MG63 (cell line): ENCODE data around the gene TGDS. TPM values are rescaled to one million over a fixed set of nuclear protein-coding genes. Genes with fewer than 3 reads are reported as not detected.
"Not testable (repeated sequence)": the region's sequence is repeated elsewhere in the genome, so short reads cannot be mapped to it uniquely, and the experiment has no call there.

Source experiments
- DNase-seq: peaks from one replicate; pipeline ENCODE4 v3.0.0-alpha.2; 2020
- H3K27me3 ChIP-seq: fragments of 250-450 bp; sonication (Bioruptor Pico); 2 replicates; pipeline ENCODE4 v1.5.1; 2020; ENCODE audit warnings: mild to moderate bottlenecking, moderate library complexity
- H3K36me3 ChIP-seq: fragments of 250-450 bp; sonication (Bioruptor Pico); 2 replicates; pipeline ENCODE4 v1.5.1; 2020; ENCODE audit warnings: mild to moderate bottlenecking, moderate library complexity
- H3K4me3 ChIP-seq: fragments of 250-450 bp; sonication (Bioruptor Pico); 2 replicates; pipeline ENCODE4 v1.5.1; 2020; ENCODE audit warnings: mild to moderate bottlenecking, moderate library complexity
- H3K9me3 ChIP-seq: fragments of 250-450 bp; sonication (Bioruptor Pico); 2 replicates; pipeline ENCODE4 v1.5.1; 2020; ENCODE audit warnings: mild to moderate bottlenecking, moderate library complexity
- total RNA-seq: library from RNA; depleted of rRNA; stranded (reverse); fragments of >200 nt; shearing (Covaris generic); gene quantifications from 2 replicates; pipeline ENCODE4 v1.2.3, GENCODE V29; 2014; ENCODE audit warnings: low replicate concordance; rRNA removed

The TGDS gene
- total RNA-seq, result 15.3 and 16.6 TPM in 2 replicates

DNA sequence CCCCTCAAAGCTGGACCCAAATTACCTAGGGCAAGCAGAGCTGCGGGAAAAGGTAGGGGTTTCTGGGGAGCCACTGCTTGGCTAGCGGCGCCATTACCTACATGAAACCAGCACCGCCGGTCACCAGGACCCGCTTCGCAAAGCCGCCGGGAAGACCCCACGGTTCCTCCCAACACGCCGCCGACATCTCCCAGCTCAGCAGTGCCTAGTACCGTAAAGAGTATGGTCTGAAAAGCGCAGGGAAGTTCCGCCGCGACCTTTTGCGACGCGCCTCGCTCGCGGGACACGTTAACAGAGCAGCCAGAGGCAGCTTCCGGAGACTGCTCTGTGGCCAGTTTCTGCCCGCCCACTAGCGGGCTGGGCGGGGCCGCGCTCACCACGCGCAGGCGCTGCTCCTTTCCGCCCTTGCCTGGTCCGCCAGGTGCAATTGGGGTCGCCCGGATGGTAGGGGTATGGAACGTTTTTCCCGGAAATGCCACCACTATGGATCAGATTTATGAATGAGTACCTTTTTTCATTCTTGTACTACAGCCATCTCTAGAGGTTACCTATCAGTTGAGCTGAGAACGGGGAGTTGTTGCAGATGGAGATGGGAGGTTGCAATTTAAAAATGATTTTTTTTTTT, at the start of gene TGDS:
Gene TGDS (minus strand): TSS at position 203 of the 625 bp plus-strand sequence. CDS start 16 bp downstream, at position 187.
- peaks cover 18% of the 10 kb centered on the region for H3K36me3 ChIP-seq
- H3K27me3 ChIP-seq, result no peaks in the 10 kb centered on the region
- peak within 1 kb of the TSS; percentile 96 for H3K4me3 ChIP-seq
- DNase-seq, result peak; percentile 97
- H3K9me3 ChIP-seq, result no peaks in the 10 kb centered on the region

DNA sequence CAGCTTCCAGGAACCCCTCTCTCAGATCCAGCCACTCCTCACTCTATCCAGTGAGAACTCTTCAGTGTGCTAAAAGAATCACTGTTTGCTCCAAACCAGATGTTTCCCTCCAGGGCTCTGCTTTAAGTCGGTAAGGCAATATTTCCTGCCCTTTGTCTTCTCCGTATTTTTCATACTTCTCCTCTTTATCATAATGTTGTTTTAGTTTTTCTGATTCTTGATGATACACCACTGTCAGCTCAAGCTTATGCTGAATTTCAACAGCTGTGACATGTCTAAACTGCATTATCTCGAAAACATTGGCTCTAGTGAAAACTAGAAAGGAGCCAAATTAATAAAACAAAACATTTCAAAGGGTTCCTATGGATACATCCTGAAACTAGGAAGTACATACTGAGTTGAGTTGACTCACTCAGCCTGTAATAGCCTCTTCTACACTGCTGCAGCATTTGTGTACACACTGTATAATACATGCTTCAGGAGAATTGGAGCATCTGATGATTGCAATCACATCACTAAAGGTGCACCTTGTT, 45.5 kb upstream of the TGDS start:
- Histone ChIP-seq H3K9me3 (0 out of 2 replicates have a peak, but pooled peaks cover 3% of the 10 kb centered on the region), H3K36me3 (no peaks in the 10 kb centered on the region), H3K4me3 (no peak overlapping the region), H3K27me3 (no peaks in the 10 kb centered on the region)
- DNase-seq, result no peak

GRCh38 chr13:94640721-94641120, 44.8 kb upstream of the TGDS start:
- H3K36me3 ChIP-seq, result no peaks in the 10 kb centered on the region
- DNase-seq, result no peak
- no peaks in the 10 kb centered on the region for H3K27me3 ChIP-seq
- H3K4me3 ChIP-seq, result no peak overlapping the region
- H3K9me3 ChIP-seq, result 0 out of 2 replicates have a peak, but pooled peaks cover 3% of the 10 kb centered on the region

DNA sequence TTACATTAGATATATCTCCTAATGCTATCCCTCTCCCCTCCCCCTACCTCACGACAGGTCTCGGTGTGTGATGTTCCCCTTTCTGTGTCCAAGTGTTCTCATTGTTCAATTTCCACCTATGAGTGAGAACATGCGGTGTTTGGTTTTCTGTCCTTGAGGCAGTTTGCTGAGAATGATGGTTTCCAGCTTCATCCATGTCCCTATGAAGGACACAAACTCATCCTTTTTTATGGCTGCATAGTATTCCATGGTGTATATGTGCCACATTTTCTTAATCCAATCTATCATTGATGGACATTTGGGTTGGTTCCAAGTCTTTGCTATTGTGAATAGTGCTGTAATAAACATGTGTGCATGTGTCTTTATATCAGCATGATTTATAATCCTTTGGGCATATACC, 41.7 kb upstream of the TGDS start:
- H3K27me3 ChIP-seq, H3K36me3 ChIP-seq, H3K4me3 ChIP-seq, DNase-seq, H3K9me3 ChIP-seq: not testable (repeated sequence)

GRCh38 chr13:94636942-94637578, 41.1 kb upstream of the TGDS start:
- no peaks in the 10 kb centered on the region for H3K27me3 ChIP-seq
- no peak for DNase-seq
- peaks cover 3% of the 10 kb centered on the region; the same call in 1 of the 2 replicates for H3K36me3 ChIP-seq
- 0 out of 2 replicates have a peak, but pooled peaks cover 3% of the 10 kb centered on the region for H3K9me3 ChIP-seq
- no peak overlapping the region for H3K4me3 ChIP-seq

DNA sequence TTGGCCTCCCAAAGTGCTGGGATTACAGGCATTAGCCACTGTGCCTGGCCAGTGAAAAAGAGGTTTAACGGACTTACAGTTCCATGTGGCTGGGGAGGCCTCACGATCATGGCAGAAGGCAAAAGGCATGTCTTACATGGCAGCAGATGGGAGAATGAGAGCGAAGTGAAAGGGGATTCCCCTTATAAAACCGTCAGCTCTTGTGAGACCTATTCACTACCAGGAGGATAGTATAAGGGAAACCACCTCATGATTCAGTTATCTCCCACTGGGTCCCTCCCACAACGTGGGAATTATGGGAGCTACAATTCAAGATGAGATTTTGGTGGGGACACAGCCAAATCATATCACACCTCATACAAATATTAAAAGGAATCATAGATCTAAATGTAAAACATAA, 40.1 kb upstream of the TGDS start:
- DNase-seq, H3K9me3 ChIP-seq, H3K27me3 ChIP-seq, H3K4me3 ChIP-seq, H3K36me3 ChIP-seq: not testable (repeated sequence)

DNA sequence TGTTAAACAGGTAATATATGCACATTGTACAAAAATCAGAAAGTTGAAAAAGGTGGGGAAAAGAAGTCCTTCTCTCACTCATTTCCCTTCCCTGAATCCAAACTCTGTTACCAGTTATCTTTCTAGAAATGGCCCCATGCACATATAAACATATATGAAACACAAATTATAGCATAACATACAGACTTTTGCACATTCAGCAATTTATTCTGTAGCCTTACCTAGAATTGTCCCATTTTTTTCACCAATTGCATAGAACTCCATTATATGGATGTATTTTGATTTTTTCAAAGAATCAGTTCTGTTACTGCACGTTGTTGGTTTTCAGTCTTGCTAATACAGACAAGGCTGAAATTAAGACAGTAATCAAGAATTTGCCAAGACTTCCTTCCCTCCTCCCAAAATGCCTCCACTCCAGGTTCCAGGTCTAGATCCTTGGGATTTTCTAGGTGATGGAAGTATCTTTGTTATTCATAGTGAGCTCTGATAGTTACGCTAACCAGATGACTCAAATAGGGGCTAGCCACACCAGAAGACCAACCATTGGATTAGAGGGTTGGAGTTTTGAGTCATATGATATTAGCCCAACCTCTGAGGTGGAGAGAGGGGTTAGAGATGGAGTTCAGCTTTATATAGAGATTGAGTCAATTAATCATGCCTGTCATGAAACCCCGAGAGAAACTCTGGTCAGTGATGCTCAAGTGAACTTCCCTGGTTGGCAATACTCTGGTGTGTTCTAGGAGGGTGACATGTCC, 36.5 kb upstream of the TGDS start:
- Histone ChIP-seq H3K27me3 (no peaks in the 10 kb centered on the region), H3K4me3 (no peak overlapping the region), H3K36me3 (peaks cover 18% of the 10 kb centered on the region), H3K9me3 (no peaks in the 10 kb centered on the region)
- no peak for DNase-seq

GRCh38 chr13:94630858-94631257, 34.9 kb upstream of the TGDS start:
- Histone ChIP-seq H3K36me3 (peaks cover 28% of the 10 kb centered on the region), H3K9me3 (no peaks in the 10 kb centered on the region)
- no peak for DNase-seq

GRCh38 chr13:94623316-94623715, 27.4 kb upstream of the TGDS start:
- no peak overlapping the region for H3K4me3 ChIP-seq
- H3K9me3 ChIP-seq, result no peaks in the 10 kb centered on the region
- DNase-seq, result no peak
- no peaks in the 10 kb centered on the region for H3K27me3 ChIP-seq
- H3K36me3 ChIP-seq, result peaks cover 72% of the 10 kb centered on the region

More at GRCh38 chr13:94630858-94631257, 34.9 kb upstream of the TGDS start:
- no peaks in the 10 kb centered on the region for H3K27me3 ChIP-seq
- no peak overlapping the region for H3K4me3 ChIP-seq

DNA sequence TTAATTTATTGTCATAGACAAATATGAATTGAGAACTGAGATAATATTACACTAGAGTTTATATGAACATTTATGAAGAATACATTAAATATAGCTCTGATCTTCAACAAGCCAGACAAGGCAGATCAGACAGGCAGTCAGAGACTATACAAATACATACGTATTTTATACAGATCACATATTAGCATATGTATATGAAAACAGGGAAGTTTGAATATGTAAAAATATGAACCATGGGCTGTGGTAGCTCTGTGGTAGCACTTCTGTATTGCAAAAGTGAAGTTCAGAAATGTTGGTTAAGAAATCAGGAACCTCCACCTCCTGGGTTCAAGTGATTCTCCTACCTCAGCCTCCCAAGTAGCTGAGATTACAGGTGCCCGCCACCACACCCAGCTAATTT, 26.4 kb upstream of the TGDS start:
- DNase-seq, result no peak
- no peaks in the 10 kb centered on the region for H3K9me3 ChIP-seq
- H3K27me3 ChIP-seq, result no peaks in the 10 kb centered on the region
- H3K36me3 ChIP-seq, result peaks cover 69% of the 10 kb centered on the region
- no peak overlapping the region for H3K4me3 ChIP-seq

GRCh38 chr13:94620286-94620896, 24.4 kb upstream of the TGDS start:
- Histone ChIP-seq H3K27me3 (no peaks in the 10 kb centered on the region), H3K36me3 (peaks cover 55% of the 10 kb centered on the region), H3K4me3 (no peak overlapping the region), H3K9me3 (no peaks in the 10 kb centered on the region)
- DNase-seq, result no peak

GRCh38 chr13:94617389-94618000, 21.5 kb upstream of the TGDS start:
- Histone ChIP-seq H3K4me3 (no peak overlapping the region), H3K36me3 (peaks cover 52% of the 10 kb centered on the region), H3K27me3 (no peaks in the 10 kb centered on the region), H3K9me3 (no peaks in the 10 kb centered on the region)
- no peak for DNase-seq

GRCh38 chr13:94613051-94613450, 17.1 kb upstream of the TGDS start:
- H3K9me3 ChIP-seq, result no peaks in the 10 kb centered on the region
- H3K4me3 ChIP-seq, result no peak overlapping the region
- H3K36me3 ChIP-seq, result peaks cover 38% of the 10 kb centered on the region
- no peaks in the 10 kb centered on the region for H3K27me3 ChIP-seq
- DNase-seq, result no peak

GRCh38 chr13:94612050-94612449, 16.1 kb upstream of the TGDS start:
- Histone ChIP-seq H3K36me3 (peaks cover 40% of the 10 kb centered on the region), H3K9me3 (no peaks in the 10 kb centered on the region), H3K4me3 (no peak overlapping the region), H3K27me3 (no peaks in the 10 kb centered on the region)
- DNase-seq, result no peak

DNA sequence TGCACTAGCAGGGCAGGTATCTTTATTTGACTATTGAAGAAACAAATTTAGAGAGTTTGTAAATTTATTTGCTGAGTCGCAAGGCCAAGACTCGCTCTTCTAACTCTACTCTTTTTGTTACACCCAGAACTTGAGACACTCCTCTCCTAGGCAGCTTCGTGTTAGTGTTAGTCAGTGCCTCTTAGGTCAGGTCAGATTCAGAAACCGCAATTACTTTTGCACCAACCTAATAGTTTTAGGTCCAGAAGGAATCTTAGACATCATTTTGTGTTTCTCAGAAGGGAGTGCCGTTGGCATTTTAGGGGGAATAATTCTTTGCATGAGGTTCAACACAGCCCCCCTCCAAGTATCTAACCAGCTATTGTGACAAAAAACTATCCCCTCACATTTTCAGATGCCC, 14.5 kb upstream of the TGDS start:
- DNase-seq, result no peak
- Histone ChIP-seq H3K9me3 (no peaks in the 10 kb centered on the region), H3K4me3 (no peak overlapping the region), H3K36me3 (peaks cover 56% of the 10 kb centered on the region), H3K27me3 (no peaks in the 10 kb centered on the region)

GRCh38 chr13:94609196-94609595, 13.2 kb upstream of the TGDS start:
- peaks cover 52% of the 10 kb centered on the region for H3K36me3 ChIP-seq
- H3K27me3 ChIP-seq, result no peaks in the 10 kb centered on the region
- no peak overlapping the region for H3K4me3 ChIP-seq
- no peaks in the 10 kb centered on the region for H3K9me3 ChIP-seq
- DNase-seq, result no peak
